Neutrophil (primary cell): ENCODE data around the gene CCDC80.

Source experiments
- H3K27ac ChIP-seq: fragments of 200-600 bp; sonication (generic); 2 replicates; pipeline ENCODE4 v1.5.1; 2016; ENCODE audit warnings: mild to moderate bottlenecking, moderate library complexity
- H3K27me3 ChIP-seq: fragments of 200-600 bp; sonication (generic); 2 replicates; pipeline ENCODE4 v1.6.0; 2016; ENCODE audit warnings: mild to moderate bottlenecking
- H3K36me3 ChIP-seq: fragments of 200-600 bp; sonication (generic); 2 replicates; pipeline ENCODE4 v1.5.1; 2017
- H3K4me1 ChIP-seq, 2 experiments: fragments of 200-600 bp in 1 of 2; sonication (generic) in 1 of 2; 1 replicate in 1 of 2; 2 replicates in 1 of 2; pipeline versions ENCODE4 v1.5.1 to v1.6.1; 2013 to 2016; ENCODE audit warnings: low read depth in 1 of 2, low read length in 1 of 2, mild to moderate bottlenecking in 1 of 2, moderate library complexity in 1 of 2; ENCODE audit not compliant: control insufficient read depth in 1 of 2, insufficient read depth in 1 of 2
- H3K4me3 ChIP-seq, 2 experiments: fragments of 200-600 bp in 1 of 2; sonication (generic) in 1 of 2; 1 replicate in 1 of 2; 2 replicates in 1 of 2; pipeline ENCODE4 v1.5.1; 2013 to 2016; ENCODE audit warnings: low read depth in 1 of 2, low read length in 1 of 2, mild to moderate bottlenecking in 1 of 2, moderate library complexity in 1 of 2
- H3K9me3 ChIP-seq: fragments of 200-600 bp; sonication (generic); 2 replicates; pipeline ENCODE4 v1.5.1; 2016
- TF ChIP-seq, protein P1 (sequence below): fragments of 200-600 bp; sonication (generic); IDR thresholded peaks from 2 replicates; pipeline ENCODE4 v1.5.1; 2016; ENCODE audit warnings: antibody characterized with exemption

The CCDC80 gene

DNA sequence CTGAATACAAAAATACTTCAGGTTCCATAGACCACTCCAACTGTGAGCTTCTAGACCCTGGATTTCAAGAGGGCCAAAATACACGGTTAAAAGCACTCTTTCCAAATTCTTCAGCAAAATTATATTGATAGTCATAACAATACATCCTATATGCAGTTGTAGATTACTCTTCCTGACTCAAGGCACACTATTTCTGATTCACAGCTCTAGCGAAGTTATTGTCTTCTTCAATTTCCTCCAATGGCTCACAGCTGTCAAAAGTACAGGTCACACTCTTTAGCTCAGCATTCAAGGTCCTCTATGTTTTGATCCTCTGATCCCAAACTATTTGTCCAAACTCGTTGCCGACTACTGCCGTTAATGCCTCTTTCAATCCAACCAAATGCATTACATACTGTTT is 13.5 kb upstream of the CCDC80 start:
- H3K27me3 ChIP-seq = no peaks in the 10 kb centered on the region
- H3K4me3 ChIP-seq = no peak overlapping the region
- no peaks in the 10 kb centered on the region for H3K36me3 ChIP-seq
- no peaks in the 10 kb centered on the region for H3K9me3 ChIP-seq
- no peak overlapping the region for H3K27ac ChIP-seq
- H3K4me1 ChIP-seq = no peaks in the 10 kb centered on the region
- TF ChIP-seq, protein P1, sequence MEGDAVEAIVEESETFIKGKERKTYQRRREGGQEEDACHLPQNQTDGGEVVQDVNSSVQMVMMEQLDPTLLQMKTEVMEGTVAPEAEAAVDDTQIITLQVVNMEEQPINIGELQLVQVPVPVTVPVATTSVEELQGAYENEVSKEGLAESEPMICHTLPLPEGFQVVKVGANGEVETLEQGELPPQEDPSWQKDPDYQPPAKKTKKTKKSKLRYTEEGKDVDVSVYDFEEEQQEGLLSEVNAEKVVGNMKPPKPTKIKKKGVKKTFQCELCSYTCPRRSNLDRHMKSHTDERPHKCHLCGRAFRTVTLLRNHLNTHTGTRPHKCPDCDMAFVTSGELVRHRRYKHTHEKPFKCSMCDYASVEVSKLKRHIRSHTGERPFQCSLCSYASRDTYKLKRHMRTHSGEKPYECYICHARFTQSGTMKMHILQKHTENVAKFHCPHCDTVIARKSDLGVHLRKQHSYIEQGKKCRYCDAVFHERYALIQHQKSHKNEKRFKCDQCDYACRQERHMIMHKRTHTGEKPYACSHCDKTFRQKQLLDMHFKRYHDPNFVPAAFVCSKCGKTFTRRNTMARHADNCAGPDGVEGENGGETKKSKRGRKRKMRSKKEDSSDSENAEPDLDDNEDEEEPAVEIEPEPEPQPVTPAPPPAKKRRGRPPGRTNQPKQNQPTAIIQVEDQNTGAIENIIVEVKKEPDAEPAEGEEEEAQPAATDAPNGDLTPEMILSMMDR = no peak

DNA sequence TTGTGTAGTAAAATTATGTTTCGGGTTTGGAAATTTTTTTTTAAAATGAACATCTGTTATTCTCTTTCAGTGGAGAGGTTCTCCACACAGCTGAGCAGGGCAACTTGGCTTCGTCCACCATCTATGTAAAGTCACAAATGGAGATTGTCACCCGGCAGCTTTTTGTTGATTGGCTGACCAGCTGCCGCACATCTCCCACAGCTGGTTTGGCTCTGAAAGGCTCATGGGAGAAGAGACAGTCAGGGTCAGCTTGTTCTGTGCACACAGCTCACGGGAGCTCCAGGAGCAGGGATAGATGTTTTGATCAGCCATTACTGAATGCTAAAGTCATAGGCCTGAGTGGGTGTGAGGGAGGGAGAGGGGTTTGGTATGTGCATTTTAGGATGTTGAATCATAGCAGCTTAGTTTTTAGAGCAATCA is 12.9 kb upstream of the CCDC80 start:
- no peaks in the 10 kb centered on the region for H3K9me3 ChIP-seq
- no peaks in the 10 kb centered on the region for H3K36me3 ChIP-seq
- TF ChIP-seq, protein P1 = no peak
- no peak overlapping the region for H3K27ac ChIP-seq
- no peaks in the 10 kb centered on the region for H3K4me1 ChIP-seq
- no peaks in the 10 kb centered on the region for H3K27me3 ChIP-seq
- H3K4me3 ChIP-seq = no peak overlapping the region

DNA sequence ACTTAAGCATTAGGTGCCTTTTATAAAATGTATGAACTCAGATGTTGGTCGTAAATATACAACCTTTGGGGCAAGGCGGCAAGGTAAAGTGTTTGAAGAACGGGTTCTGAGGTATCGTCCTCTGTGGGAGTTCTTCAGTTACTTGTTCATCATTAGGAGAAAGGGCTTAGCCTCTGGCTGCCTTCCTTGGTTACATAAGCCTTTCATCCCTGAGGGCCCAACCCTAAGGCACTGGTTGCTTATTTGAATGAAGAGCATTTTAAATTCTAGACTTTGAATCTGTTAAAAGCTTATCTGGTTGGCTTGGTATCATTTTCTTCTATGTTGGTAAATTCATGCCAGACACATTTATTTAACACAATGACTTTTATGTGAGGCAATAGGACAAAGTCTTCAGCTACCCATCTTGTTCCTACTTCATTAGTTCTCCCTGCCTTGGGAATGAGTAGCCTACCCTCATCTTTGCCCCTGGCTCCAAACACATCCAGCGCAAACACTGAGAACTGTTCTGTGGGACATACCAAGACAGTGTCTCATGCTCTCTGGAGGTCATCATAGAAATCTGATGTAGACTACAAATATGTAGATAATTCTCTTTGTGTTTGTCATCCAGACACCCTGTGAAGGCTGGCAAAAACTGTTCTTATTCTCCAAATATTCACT is 12.4 kb upstream of the CCDC80 start:
- Histone ChIP-seq H3K27ac (no peak overlapping the region), H3K36me3 (no peaks in the 10 kb centered on the region), H3K4me3 (no peak overlapping the region), H3K27me3 (no peaks in the 10 kb centered on the region), H3K4me1 (no peaks in the 10 kb centered on the region), H3K9me3 (no peaks in the 10 kb centered on the region)
- TF ChIP-seq, protein P1 = no peak

DNA sequence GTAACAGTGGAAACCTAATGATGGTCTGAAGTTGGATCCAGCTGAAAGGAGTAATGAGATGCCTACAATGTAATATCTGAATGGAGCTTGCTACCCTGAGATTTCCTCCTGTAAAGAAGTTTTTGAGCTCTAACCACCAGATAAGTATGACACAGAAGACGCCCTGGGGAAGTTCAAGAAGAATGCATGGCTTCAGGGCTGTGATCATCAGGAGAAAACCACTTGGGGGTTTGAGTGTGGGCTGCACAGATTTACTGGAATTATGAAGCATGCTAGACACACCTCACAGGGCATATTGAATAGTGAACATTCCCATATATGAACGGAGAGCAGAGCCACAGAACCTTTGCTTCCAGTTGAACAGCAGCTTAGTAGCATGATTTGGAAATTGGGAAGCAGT is 10.6 kb upstream of the CCDC80 start:
- no peaks in the 10 kb centered on the region for H3K9me3 ChIP-seq
- H3K36me3 ChIP-seq = no peaks in the 10 kb centered on the region
- H3K4me1 ChIP-seq = no peaks in the 10 kb centered on the region
- no peak overlapping the region for H3K4me3 ChIP-seq
- no peak overlapping the region for H3K27ac ChIP-seq
- H3K27me3 ChIP-seq = no peaks in the 10 kb centered on the region
- TF ChIP-seq, protein P1 = no peak

DNA sequence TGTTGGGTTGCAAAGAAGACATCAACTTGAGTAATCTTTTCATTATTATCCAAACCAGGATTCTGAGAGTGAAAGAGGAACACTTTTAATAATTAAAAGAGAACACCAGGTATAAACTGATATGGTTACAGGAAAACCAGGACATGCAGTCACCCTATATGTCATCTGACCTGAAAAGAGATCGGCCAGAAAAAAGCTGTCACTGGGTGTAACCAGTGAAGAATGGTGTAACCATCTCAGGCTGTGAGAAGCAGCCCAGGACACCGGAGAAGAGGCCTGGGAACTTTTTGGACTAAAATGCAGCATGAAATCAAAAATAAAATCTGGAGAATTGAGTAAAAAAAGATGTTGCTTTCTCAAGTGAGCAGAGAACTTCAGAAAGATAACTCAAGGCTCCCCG is 10.1 kb upstream of the CCDC80 start:
- H3K36me3 ChIP-seq = no peaks in the 10 kb centered on the region
- H3K27ac ChIP-seq = no peak overlapping the region
- no peaks in the 10 kb centered on the region for H3K27me3 ChIP-seq
- TF ChIP-seq, protein P1 = no peak
- H3K4me1 ChIP-seq = no peaks in the 10 kb centered on the region
- H3K9me3 ChIP-seq = no peaks in the 10 kb centered on the region
- H3K4me3 ChIP-seq = no peak overlapping the region
